Measurements from ENCODE around the gene COQ8B. TPM values are rescaled to one million over a fixed set of nuclear protein-coding genes. Genes with fewer than 3 reads are reported as not detected.

COQ8B gene
- total RNA-seq, 1 donor from 2014 or later = 33.3 TPM

DNA sequence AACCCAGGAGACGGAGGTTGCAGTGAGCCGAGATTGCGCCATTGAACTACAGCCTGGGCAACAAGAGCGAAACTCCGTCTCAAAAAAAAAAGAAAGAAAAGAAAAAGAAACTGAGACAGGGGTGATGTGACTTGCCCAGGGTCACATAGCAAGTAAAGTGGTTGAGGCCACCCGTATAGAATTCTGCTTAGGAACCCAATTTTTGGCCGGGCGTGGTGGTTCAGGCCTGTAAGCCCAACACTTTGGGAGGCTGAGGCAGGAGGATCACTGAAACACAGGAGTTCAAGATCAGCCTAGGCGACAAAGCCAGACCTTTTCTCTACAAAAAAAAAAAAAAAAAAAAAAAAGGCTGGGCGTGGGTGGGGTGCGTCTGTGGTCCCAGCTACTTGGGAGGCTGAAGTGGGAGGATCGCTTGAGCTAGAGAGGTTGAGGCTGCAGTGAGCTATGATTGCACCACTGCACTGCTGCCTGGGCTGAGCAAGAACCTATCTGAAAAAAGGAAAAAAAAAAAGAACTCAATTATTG lies 35.6 kb upstream of the COQ8B start:
- intact Hi-C loops (cut with DNase I) = no loop called here
- Histone ChIP-seq H3K27ac (peak overlapping the region in 1 of 2 donors; percentile 83), H3K36me3 (peaks cover 7 to 12% of the 10 kb centered on the region in 2 donors), H3K4me1 (peaks cover 12 to 43% of the 10 kb centered on the region in 2 donors), H3K27me3 (no peaks in the 10 kb centered on the region), H3K4me3 (peak overlapping the region; percentile 65 to 80), H3K9me3 (no peaks in the 10 kb centered on the region)
- TF ChIP-seq, protein P1, sequence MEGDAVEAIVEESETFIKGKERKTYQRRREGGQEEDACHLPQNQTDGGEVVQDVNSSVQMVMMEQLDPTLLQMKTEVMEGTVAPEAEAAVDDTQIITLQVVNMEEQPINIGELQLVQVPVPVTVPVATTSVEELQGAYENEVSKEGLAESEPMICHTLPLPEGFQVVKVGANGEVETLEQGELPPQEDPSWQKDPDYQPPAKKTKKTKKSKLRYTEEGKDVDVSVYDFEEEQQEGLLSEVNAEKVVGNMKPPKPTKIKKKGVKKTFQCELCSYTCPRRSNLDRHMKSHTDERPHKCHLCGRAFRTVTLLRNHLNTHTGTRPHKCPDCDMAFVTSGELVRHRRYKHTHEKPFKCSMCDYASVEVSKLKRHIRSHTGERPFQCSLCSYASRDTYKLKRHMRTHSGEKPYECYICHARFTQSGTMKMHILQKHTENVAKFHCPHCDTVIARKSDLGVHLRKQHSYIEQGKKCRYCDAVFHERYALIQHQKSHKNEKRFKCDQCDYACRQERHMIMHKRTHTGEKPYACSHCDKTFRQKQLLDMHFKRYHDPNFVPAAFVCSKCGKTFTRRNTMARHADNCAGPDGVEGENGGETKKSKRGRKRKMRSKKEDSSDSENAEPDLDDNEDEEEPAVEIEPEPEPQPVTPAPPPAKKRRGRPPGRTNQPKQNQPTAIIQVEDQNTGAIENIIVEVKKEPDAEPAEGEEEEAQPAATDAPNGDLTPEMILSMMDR (IDR thresholded peaks at IDR 0.05) = no peak
- DNase-seq (ENCODE audit: low spot score in 2 of 2) = no peak

DNA sequence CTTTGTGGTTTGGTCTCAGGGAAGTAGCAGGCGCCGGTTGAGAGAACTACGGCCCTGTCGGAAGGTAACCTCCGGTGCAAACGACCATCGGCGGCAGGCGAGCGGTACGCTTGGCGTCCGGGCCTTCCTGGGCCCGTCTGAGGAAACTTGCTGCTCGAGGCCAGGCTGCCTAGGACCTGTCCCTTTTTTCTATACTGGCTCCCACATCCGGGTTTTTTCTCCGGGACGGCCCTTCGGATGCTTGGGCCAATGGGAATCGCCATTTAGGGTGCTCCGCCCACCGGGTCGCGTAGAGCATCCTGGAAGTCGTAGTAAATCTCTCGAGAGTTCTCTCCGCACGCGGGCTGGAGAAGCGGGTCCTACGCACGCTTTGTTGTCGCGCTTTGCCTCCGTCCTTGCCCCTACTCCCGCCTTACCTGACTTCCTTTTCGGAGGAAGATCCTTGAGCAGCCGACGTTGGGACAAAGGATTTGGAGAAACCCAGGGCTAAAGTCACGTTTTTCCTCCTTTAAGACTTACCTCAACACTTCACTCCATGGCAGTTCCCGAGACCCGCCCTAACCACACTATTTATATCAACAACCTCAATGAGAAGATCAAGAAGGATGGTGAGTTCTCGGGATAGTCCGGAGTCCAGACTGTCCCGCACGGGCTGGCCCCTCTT lies 34.3 kb upstream of the COQ8B start, which contains the start of gene SNRPA:
TSS of gene SNRPA (plus strand) at position 330 of the 664 bp plus-strand sequence. CDS start at position 536, 206 bp downstream.
- Histone ChIP-seq H3K9me3 (no peaks in the 10 kb centered on the region), H3K36me3 (peaks cover 0 to 2% of the 10 kb centered on the region in 2 donors), H3K27ac (peak within 1 kb of the TSS; percentile 89 to 93), H3K4me1 (peaks cover 12 to 40% of the 10 kb centered on the region in 2 donors), H3K27me3 (no peaks in the 10 kb centered on the region), H3K4me3 (peak within 1 kb of the TSS; percentile 65 to 80)
- intact Hi-C loops (cut with DNase I) = loop anchor here (1.0 to 2.0 kb wide), 6 partner anchors 27 to 88 kb away; partner anchors contain the start of genes EGLN2, NUMBL and RAB4B
- DNase-seq (ENCODE audit: low spot score in 2 of 2) = peak; percentile 89 to 99
- TF ChIP-seq, protein P1 (IDR thresholded peaks at IDR 0.05) = no peak

DNA sequence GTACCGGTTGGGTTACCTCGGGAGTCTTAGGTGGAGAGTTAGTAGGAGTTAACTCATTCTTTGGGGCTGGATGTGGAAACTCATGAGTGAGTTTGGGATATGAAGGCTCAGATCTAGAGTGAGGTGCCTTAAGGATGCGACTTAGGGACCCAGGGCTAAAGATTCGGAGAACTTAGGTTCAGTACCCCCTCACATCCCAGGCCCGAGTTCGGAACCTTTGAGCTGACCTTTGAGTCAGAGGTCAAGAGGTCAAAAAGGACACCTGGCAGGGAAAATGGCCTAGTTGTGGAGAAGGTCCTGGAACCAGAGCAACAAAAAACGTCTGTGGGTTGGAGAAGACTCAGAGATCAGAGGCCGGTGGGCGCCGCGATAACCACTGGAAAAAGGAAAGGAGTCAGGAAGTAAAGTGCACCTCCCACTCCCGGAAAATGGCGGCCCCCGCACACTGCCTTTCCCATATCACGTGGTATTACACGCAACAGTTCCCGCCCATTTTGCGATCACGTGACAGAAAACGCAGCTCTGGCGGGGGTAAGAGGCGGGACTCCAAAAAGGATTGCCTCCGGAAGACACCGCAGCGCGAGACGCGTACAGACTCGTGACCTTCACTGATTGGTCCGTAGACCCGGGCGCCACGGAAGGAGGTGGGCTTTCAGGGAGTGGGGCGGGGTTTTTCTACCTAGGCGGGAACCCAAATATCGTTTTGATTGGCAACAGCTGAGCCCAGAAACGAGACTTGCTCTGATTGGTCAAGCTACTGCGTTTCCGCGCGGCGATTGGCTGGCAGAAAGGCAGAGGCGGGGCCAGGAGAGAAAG lies 33.6 kb upstream of the COQ8B start, which contains the start of gene ACTMAP:
TSS of gene ACTMAP (minus strand) at position 420 of the 816 bp plus-strand sequence. CDS start 674 bp downstream, outside the sequence.
- intact Hi-C loops (cut with DNase I) = loop anchor here (1.0 to 2.0 kb wide), 6 partner anchors 28 to 87 kb away; partner anchors contain the start of genes EGLN2, NUMBL and RAB4B
- DNase-seq (ENCODE audit: low spot score in 2 of 2) = peak; percentile 99 to 100
- Histone ChIP-seq H3K36me3 (no peaks in the 10 kb centered on the region), H3K4me1 (peaks cover 12 to 32% of the 10 kb centered on the region in 2 donors), H3K27me3 (no peaks in the 10 kb centered on the region), H3K4me3 (peak within 1 kb of the TSS; percentile 65 to 80), H3K27ac (peak within 1 kb of the TSS; percentile 89 to 93), H3K9me3 (no peaks in the 10 kb centered on the region)
- TF ChIP-seq, protein P1 (IDR thresholded peaks at IDR 0.05) = no peak

DNA sequence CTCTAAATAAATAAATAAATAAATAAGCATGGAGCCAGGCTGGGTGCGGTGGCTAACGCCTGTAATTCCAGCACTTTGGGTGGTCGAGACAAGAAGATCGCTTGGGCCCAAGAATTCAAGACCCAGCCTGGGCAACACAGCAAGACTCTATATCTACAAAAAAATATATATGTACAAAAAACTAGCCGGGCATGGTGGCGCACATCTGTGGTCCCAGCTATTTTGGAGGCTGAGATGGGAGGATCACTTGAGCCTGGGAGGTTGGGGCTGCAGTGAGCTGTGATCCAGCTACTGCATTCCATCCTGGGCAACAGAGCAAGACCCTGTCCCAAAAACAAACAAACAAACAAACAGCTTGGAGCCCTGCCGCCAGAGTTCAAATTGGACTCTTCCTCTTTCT lies 30.9 kb upstream of the COQ8B start:
- Histone ChIP-seq H3K4me3 (no peak overlapping the region), H3K27ac (no peak overlapping the region), H3K36me3 (no peaks in the 10 kb centered on the region), H3K4me1 (peaks cover 8 to 14% of the 10 kb centered on the region in 2 donors), H3K9me3 (no peaks in the 10 kb centered on the region), H3K27me3 (no peaks in the 10 kb centered on the region)
- TF ChIP-seq, protein P1 (IDR thresholded peaks at IDR 0.05) = no peak
- intact Hi-C loops (cut with DNase I) = no loop called here
- no peak for DNase-seq (ENCODE audit: low spot score in 2 of 2)

DNA sequence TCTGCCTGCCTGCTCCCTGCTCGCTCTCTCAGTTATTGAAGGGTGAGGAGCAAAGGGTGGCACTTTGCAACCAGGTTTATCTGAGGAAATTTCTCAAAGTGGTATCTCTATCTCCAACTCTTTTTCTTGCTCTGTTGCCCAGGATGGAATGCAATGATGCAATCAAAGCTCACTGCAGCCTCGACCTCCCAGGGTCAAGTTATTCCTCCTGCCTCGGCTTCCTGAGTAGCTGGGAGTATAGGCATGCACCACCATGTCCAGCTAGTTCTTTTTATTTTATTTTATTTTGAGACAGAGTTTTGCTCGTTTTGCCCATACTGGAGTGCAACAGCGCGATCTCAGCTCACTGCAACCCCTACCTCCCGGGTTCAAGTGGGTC lies 28.7 kb upstream of the COQ8B start:
- intact Hi-C loops (cut with DNase I) = no loop called here
- no peak for DNase-seq (ENCODE audit: low spot score in 2 of 2)
- TF ChIP-seq, protein P1 (IDR thresholded peaks at IDR 0.05) = no peak
- H3K4me1 ChIP-seq = peaks cover 5 to 15% of the 10 kb centered on the region in 2 donors
- H3K27me3 ChIP-seq = no peaks in the 10 kb centered on the region
- H3K9me3 ChIP-seq = no peaks in the 10 kb centered on the region
- no peak overlapping the region for H3K4me3 ChIP-seq
- peaks cover 2 to 3% of the 10 kb centered on the region in 2 donors for H3K36me3 ChIP-seq
- peak overlapping the region in 1 of 2 donors; percentile 5 for H3K27ac ChIP-seq
